Naive thymus-derived CD4-positive, alpha-beta T cell (primary cell): ENCODE data around the gene NMNAT2. TPM values are rescaled to one million over a fixed set of nuclear protein-coding genes. Genes with fewer than 3 reads are reported as not detected.

Experiments
- ATAC-seq: fragments of 150-1000 bp; cut with Tn5 transposase; 2 replicates; pipeline ENCODE4 v1.10.0; 2021; ENCODE audit warnings: mild to moderate bottlenecking, moderate library complexity
- CTCF ChIA-PET: fragments of 350-600 bp; sonication (Branson Sonifier 250); formaldehyde crosslinking; loops from one replicate; lab custom pipeline; 2021; ENCODE audit warnings: antibody characterized with exemption; lab: Charles Lee
- POLR2A ChIA-PET: fragments of 350-600 bp; sonication (Branson Sonifier 250); formaldehyde crosslinking; loops from one replicate; lab custom pipeline; 2021; ENCODE audit warnings: antibody characterized with exemption, inconsistent platforms; lab: Charles Lee
- DNase-seq, 9 donors: peaks; one replicate each; pipeline versions ENCODE4 v3.0.0 to v3.0.0-alpha.2; 2020 to 2022; ENCODE audit warnings: mixed read lengths in 1 of 9
- H3K27ac ChIP-seq: one replicate; pipeline ENCODE4 v1.7.0; 2013; ENCODE audit warnings: mild to moderate bottlenecking, low read depth, low read length, moderate library complexity
- H3K27me3 ChIP-seq, 2 donors: one replicate each; pipeline ENCODE4 v1.7.0; 2013; ENCODE audit warnings: low read length in 2 of 2, mild to moderate bottlenecking in 2 of 2, moderate library complexity in 2 of 2; ENCODE audit not compliant: control insufficient read depth in 2 of 2, insufficient read depth in 2 of 2
- H3K36me3 ChIP-seq, 3 experiments: 1 replicate in 2 of 3; 2 replicates in 1 of 3; pipeline ENCODE4 v1.7.0; 2013; ENCODE audit warnings: low read length in 3 of 3, mild to moderate bottlenecking in 3 of 3, moderate library complexity in 1 of 3; ENCODE audit not compliant: insufficient read depth in 3 of 3, control insufficient read depth in 2 of 3
- H3K4me1 ChIP-seq, 2 donors: one replicate each; pipeline ENCODE4 v1.7.0; 2013; ENCODE audit warnings: low read length in 2 of 2, mild to moderate bottlenecking in 2 of 2, moderate library complexity in 1 of 2; ENCODE audit not compliant: control insufficient read depth in 2 of 2, insufficient read depth in 2 of 2
- H3K4me3 ChIP-seq: 2 replicates; pipeline ENCODE4 v1.7.0; 2013; ENCODE audit warnings: mild to moderate bottlenecking, low read length
- H3K9me3 ChIP-seq, 3 experiments: 1 replicate in 2 of 3; 2 replicates in 1 of 3; pipeline ENCODE4 v1.7.0; 2013; ENCODE audit warnings: low read length in 3 of 3; ENCODE audit not compliant: control insufficient read depth in 2 of 3
- H3K27ac Mint-ChIP-seq, 9 donors: one replicate each; pipeline ENCODE4 v1.8.0; 2020 to 2022; ENCODE audit warnings: mixed read lengths in 9 of 9, mild to moderate bottlenecking in 8 of 9, moderate library complexity in 5 of 9, inconsistent platforms in 2 of 9
- H3K27me3 Mint-ChIP-seq, 5 donors: one replicate each; pipeline ENCODE4 v1.8.0; 2021 to 2022; ENCODE audit warnings: mixed read lengths in 5 of 5, mild to moderate bottlenecking in 1 of 5
- H3K36me3 Mint-ChIP-seq, 5 donors: one replicate each; pipeline ENCODE4 v1.8.0; 2020 to 2022; ENCODE audit warnings: mixed read lengths in 5 of 5, mild to moderate bottlenecking in 3 of 5, inconsistent platforms in 1 of 5
- H3K4me1 Mint-ChIP-seq, 7 donors: one replicate each; pipeline ENCODE4 v1.8.0; 2020 to 2022; ENCODE audit warnings: mixed read lengths in 7 of 7, mild to moderate bottlenecking in 3 of 7, inconsistent platforms in 1 of 7
- H3K4me3 Mint-ChIP-seq, 10 donors: one replicate each; pipeline ENCODE4 v1.8.0; 2020 to 2022; ENCODE audit warnings: mild to moderate bottlenecking in 10 of 10, mixed read lengths in 10 of 10, moderate library complexity in 6 of 10, inconsistent platforms in 2 of 10
- H3K9me3 Mint-ChIP-seq, 11 donors: one replicate each; pipeline ENCODE4 v1.8.0; 2020 to 2022; ENCODE audit warnings: mixed read lengths in 11 of 11, mild to moderate bottlenecking in 4 of 11, inconsistent platforms in 1 of 11, moderate library complexity in 1 of 11
- intact Hi-C, 2 donors: fragments of 100-400 bp; cut with micrococcal nuclease; formaldehyde crosslinking; loops; one replicate each; pipeline ENCODE4 v1.15.1; 2023
- polyA plus RNA-seq, 2 donors: library from polyadenylated mRNA; unstranded; fragments of 300-500 nt; fragmentation: Illumina TruSeq; gene quantifications; one replicate each; pipeline ENCODE4 v1.2.3, GENCODE V29; 2021
- total RNA-seq, 6 experiments: library from RNA in 5 of 6; stranded (reverse) in 5 of 6; gene quantifications; 1 replicate in 5 of 6; 2 replicates in 1 of 6; pipeline ENCODE4 v1.2.3 and lab custom pipeline; 2021 to 2026

Gene NMNAT2
- total and polyA plus RNA-seq, 7 experiments from 2014 or later, result 0.07 to 0.24 TPM; not detected in 5

- H3K9me3 ChIP-seq, result no peaks in the 10 kb centered on the region
- Mint-ChIP-seq H3K36me3 (no peaks in the 10 kb centered on the region), H3K9me3 (no peaks in the 10 kb centered on the region), H3K4me3 (no peak overlapping the region), H3K4me1 (no peaks in the 10 kb centered on the region), H3K27ac (no peak overlapping the region), H3K27me3 (peaks cover 15 to 35% (median 25%) of the 10 kb centered on the region in 5 donors)
- ChIA-PET POLR2A (no interaction called here), CTCF (no interaction called here)
- H3K27ac ChIP-seq, result no peak overlapping the region
- no peak overlapping the region for H3K4me3 ChIP-seq
- no peaks in the 10 kb centered on the region for H3K36me3 ChIP-seq
- peak; percentile 88 for ATAC-seq
- H3K4me1 ChIP-seq, result no peaks in the 10 kb centered on the region
- DNase-seq, result no peak
- no peaks in the 10 kb centered on the region for H3K27me3 ChIP-seq
- intact Hi-C loops, result no loop called here
Observed at GRCh38 chr1:183363972-183364371, 54.2 kb downstream of the NMNAT2 start.

GRCh38 chr1:183361081-183361480 is 57.1 kb downstream of the NMNAT2 start:
- H3K4me3 ChIP-seq, result no peak overlapping the region
- POLR2A ChIA-PET, result no interaction called here

GRCh38 chr1:183360473-183360872 is 57.7 kb downstream of the NMNAT2 start:
- no peaks in the 10 kb centered on the region for H3K9me3 ChIP-seq
- Mint-ChIP-seq H3K4me1 (no peaks in the 10 kb centered on the region), H3K27me3 (peaks cover 5 to 33% (median 27%) of the 10 kb centered on the region in 5 donors), H3K36me3 (no peaks in the 10 kb centered on the region), H3K4me3 (no peak overlapping the region), H3K9me3 (peaks cover 0 to 4% (median 0%) of the 10 kb centered on the region in 11 donors), H3K27ac (no peak overlapping the region)
- CTCF ChIA-PET, result interaction anchor here (0.7 kb wide), 1 partner anchor 668 kb away, joined by 3 read pairs; no protein-coding TSS in a partner anchor
- H3K36me3 ChIP-seq, result no peaks in the 10 kb centered on the region
- H3K27ac ChIP-seq, result no peak overlapping the region
- intact Hi-C loops, result no loop called here
- ATAC-seq (no peak), DNase-seq (no peak)
- no peaks in the 10 kb centered on the region for H3K27me3 ChIP-seq
- POLR2A ChIA-PET, result no interaction called here
- no peaks in the 10 kb centered on the region for H3K4me1 ChIP-seq
- no peak overlapping the region for H3K4me3 ChIP-seq

More at GRCh38 chr1:183361081-183361480, 57.1 kb downstream of the NMNAT2 start:
- Histone ChIP-seq H3K4me1 (no peaks in the 10 kb centered on the region), H3K36me3 (no peaks in the 10 kb centered on the region), H3K9me3 (no peaks in the 10 kb centered on the region), H3K27me3 (no peaks in the 10 kb centered on the region), H3K27ac (no peak overlapping the region)
- Mint-ChIP-seq H3K27ac (no peak overlapping the region), H3K9me3 (peaks cover 0 to 4% (median 0%) of the 10 kb centered on the region in 11 donors), H3K4me1 (no peaks in the 10 kb centered on the region), H3K4me3 (no peak overlapping the region), H3K36me3 (no peaks in the 10 kb centered on the region), H3K27me3 (peaks cover 9 to 38% (median 27%) of the 10 kb centered on the region in 5 donors)
- ATAC-seq (no peak), DNase-seq (no peak)
- CTCF ChIA-PET, result interaction anchor here (0.7 kb wide), 1 partner anchor 667 kb away, joined by 3 read pairs; no protein-coding TSS in a partner anchor
- intact Hi-C loops, result no loop called here

- Histone ChIP-seq H3K27me3 (no peaks in the 10 kb centered on the region), H3K4me3 (no peak overlapping the region), H3K9me3 (no peaks in the 10 kb centered on the region), H3K36me3 (no peaks in the 10 kb centered on the region), H3K4me1 (no peaks in the 10 kb centered on the region), H3K27ac (no peak overlapping the region)
- intact Hi-C loops, result no loop called here
- Mint-ChIP-seq H3K4me1 (no peaks in the 10 kb centered on the region), H3K27ac (no peak overlapping the region), H3K9me3 (peaks cover 0 to 4% (median 0%) of the 10 kb centered on the region in 11 donors), H3K36me3 (no peaks in the 10 kb centered on the region), H3K27me3 (peaks cover 6 to 19% (median 14%) of the 10 kb centered on the region in 5 donors), H3K4me3 (no peak overlapping the region)
- POLR2A ChIA-PET, result no interaction called here
- ATAC-seq (no peak), DNase-seq (no peak)
- CTCF ChIA-PET, result no interaction called here
Observed at GRCh38 chr1:183356534-183357182, 61.5 kb downstream of the NMNAT2 start.

- DNase-seq (no peak), ATAC-seq (no peak)
- no peaks in the 10 kb centered on the region for H3K36me3 ChIP-seq
- no peak overlapping the region for H3K4me3 Mint-ChIP-seq
- H3K27ac ChIP-seq, result no peak overlapping the region
- CTCF ChIA-PET, result no interaction called here
- intact Hi-C loops, result no loop called here
- no peaks in the 10 kb centered on the region for H3K4me1 Mint-ChIP-seq
- no peaks in the 10 kb centered on the region for H3K27me3 ChIP-seq
- H3K36me3 Mint-ChIP-seq, result no peaks in the 10 kb centered on the region
- no peaks in the 10 kb centered on the region for H3K4me1 ChIP-seq
- peaks cover 0 to 4% (median 0%) of the 10 kb centered on the region in 11 donors for H3K9me3 Mint-ChIP-seq
- no peak overlapping the region for H3K4me3 ChIP-seq
- no peaks in the 10 kb centered on the region for H3K9me3 ChIP-seq
- peaks cover 6 to 19% (median 14%) of the 10 kb centered on the region in 5 donors for H3K27me3 Mint-ChIP-seq
- H3K27ac Mint-ChIP-seq, result no peak overlapping the region
- POLR2A ChIA-PET, result no interaction called here
Observed at GRCh38 chr1:183355797-183356196, 62.4 kb downstream of the NMNAT2 start.

- no peak for ATAC-seq
- Histone ChIP-seq H3K9me3 (no peaks in the 10 kb centered on the region), H3K4me3 (no peak overlapping the region), H3K27ac (no peak overlapping the region), H3K36me3 (no peaks in the 10 kb centered on the region), H3K4me1 (no peaks in the 10 kb centered on the region), H3K27me3 (no peaks in the 10 kb centered on the region)
- DNase-seq, result no peak
- CTCF ChIA-PET, result no interaction called here
- peaks cover 0 to 4% (median 0%) of the 10 kb centered on the region in 11 donors for H3K9me3 Mint-ChIP-seq
- H3K4me1 Mint-ChIP-seq, result no peaks in the 10 kb centered on the region
- H3K27me3 Mint-ChIP-seq, result peaks cover 6 to 19% (median 11%) of the 10 kb centered on the region in 5 donors
- no peak overlapping the region for H3K27ac Mint-ChIP-seq
- no peak overlapping the region for H3K4me3 Mint-ChIP-seq
- H3K36me3 Mint-ChIP-seq, result no peaks in the 10 kb centered on the region
- POLR2A ChIA-PET, result no interaction called here
- intact Hi-C loops, result no loop called here
Observed at GRCh38 chr1:183355181-183355580, 63.0 kb downstream of the NMNAT2 start.

- H3K27me3 Mint-ChIP-seq, result peaks cover 9 to 17% (median 11%) of the 10 kb centered on the region in 5 donors
- H3K4me3 Mint-ChIP-seq, result no peak overlapping the region
- no peaks in the 10 kb centered on the region for H3K9me3 ChIP-seq
- intact Hi-C loops, result no loop called here
- no peaks in the 10 kb centered on the region for H3K36me3 Mint-ChIP-seq
- DNase-seq, result no peak
- no peak for ATAC-seq
- H3K4me3 ChIP-seq, result no peak overlapping the region
- no peak overlapping the region for H3K27ac ChIP-seq
- POLR2A ChIA-PET, result no interaction called here
- H3K4me1 ChIP-seq, result no peaks in the 10 kb centered on the region
- CTCF ChIA-PET, result no interaction called here
- H3K9me3 Mint-ChIP-seq, result peaks cover 0 to 4% (median 0%) of the 10 kb centered on the region in 11 donors
- H3K27ac Mint-ChIP-seq, result no peak overlapping the region
- H3K27me3 ChIP-seq, result no peaks in the 10 kb centered on the region
- H3K36me3 ChIP-seq, result no peaks in the 10 kb centered on the region
- no peaks in the 10 kb centered on the region for H3K4me1 Mint-ChIP-seq
Observed at GRCh38 chr1:183353597-183353996, 64.6 kb downstream of the NMNAT2 start.
